Activated naive CD8-positive, alpha-beta T cell treated with anti-CD3 and anti-CD28 coated beads, Interleukin-2, amount 10 ng/mL, durations not matched to agents 7 days and 5 days (primary cell): ENCODE measurements around the gene RPN2. TPM values are rescaled to one million over a fixed set of nuclear protein-coding genes. Genes with fewer than 3 reads are reported as not detected.
A peak's percentile ranks its signal among the peaks of the same experiment; 100 is the strongest.

Source experiments
- ATAC-seq: fragments of 150-1000 bp; cut with Tn5 transposase; one replicate; pipeline ENCODE4 v1.10.0; 2021; ENCODE audit warnings: low read depth, moderate library complexity
- POLR2A ChIA-PET: fragments of 350-600 bp; sonication (Branson Sonifier 250); formaldehyde crosslinking; loops from one replicate; lab custom pipeline; 2021; ENCODE audit warnings: antibody characterized with exemption; lab: Charles Lee
- DNase-seq: peaks from one replicate; pipeline ENCODE4 v3.0.0; 2021
- H3K27ac Mint-ChIP-seq: one replicate; pipeline ENCODE4 v1.8.0; 2022; ENCODE audit warnings: mild to moderate bottlenecking, mixed read lengths
- H3K27me3 Mint-ChIP-seq: one replicate; pipeline ENCODE4 v1.8.0; 2022; ENCODE audit warnings: mild to moderate bottlenecking, moderate library complexity, mixed read lengths
- H3K36me3 Mint-ChIP-seq: one replicate; pipeline ENCODE4 v1.8.0; 2021; ENCODE audit warnings: mild to moderate bottlenecking, mixed read lengths
- H3K4me1 Mint-ChIP-seq: one replicate; pipeline ENCODE4 v1.8.0; 2021; ENCODE audit warnings: mixed read lengths
- H3K4me3 Mint-ChIP-seq: one replicate; pipeline ENCODE4 v1.8.0; 2022; ENCODE audit warnings: mild to moderate bottlenecking, moderate library complexity, mixed read lengths
- H3K9me3 Mint-ChIP-seq: one replicate; pipeline ENCODE4 v1.8.0; 2021; ENCODE audit warnings: mixed read lengths
- total RNA-seq, 2 experiments: library from RNA; stranded (reverse); gene quantifications; one replicate each; pipeline ENCODE4 v1.2.3, GENCODE V29; 2021

RPN2 gene
- total RNA-seq, 2 experiments from 2014 or later: 126 to 135 TPM

GRCh38 chr20:37207171-37207570 is 28.0 kb downstream of the RPN2 start:
- Mint-ChIP-seq H3K4me3 (no peak overlapping the region), H3K4me1 (no peaks in the 10 kb centered on the region), H3K27ac (no peak overlapping the region), H3K36me3 (peaks cover 16% of the 10 kb centered on the region), H3K9me3 (no peaks in the 10 kb centered on the region), H3K27me3 (no peaks in the 10 kb centered on the region)
- POLR2A ChIA-PET: no interaction called here
- ATAC-seq (no peak), DNase-seq (no peak)

- no peaks in the 10 kb centered on the region for H3K9me3 Mint-ChIP-seq
- ATAC-seq (no peak), DNase-seq (no peak)
- POLR2A ChIA-PET: no interaction called here
- H3K36me3 Mint-ChIP-seq: peaks cover 27% of the 10 kb centered on the region
- no peak overlapping the region for H3K4me3 Mint-ChIP-seq
- H3K4me1 Mint-ChIP-seq: no peaks in the 10 kb centered on the region
- no peak overlapping the region for H3K27ac Mint-ChIP-seq
- no peaks in the 10 kb centered on the region for H3K27me3 Mint-ChIP-seq
These were observed 30.1 kb downstream of the RPN2 start for GRCh38 chr20:37209193-37209592.

- Mint-ChIP-seq H3K9me3 (no peaks in the 10 kb centered on the region), H3K27ac (no peak overlapping the region), H3K4me1 (no peaks in the 10 kb centered on the region), H3K4me3 (no peak overlapping the region), H3K36me3 (peaks cover 30% of the 10 kb centered on the region), H3K27me3 (no peaks in the 10 kb centered on the region)
- ATAC-seq: no peak
- POLR2A ChIA-PET: interaction anchor here (0.7 kb wide), 1 partner anchor 9 kb away, joined by 8 read pairs; no protein-coding TSS in a partner anchor
- no peak for DNase-seq
These were observed 30.7 kb downstream of the RPN2 start for GRCh38 chr20:37209661-37210314.

GRCh38 chr20:37218441-37218840 is 39.3 kb downstream of the RPN2 start:
- POLR2A ChIA-PET: no interaction called here
- Mint-ChIP-seq H3K36me3 (peaks cover 25% of the 10 kb centered on the region), H3K27ac (no peak overlapping the region), H3K9me3 (no peaks in the 10 kb centered on the region), H3K4me3 (no peak overlapping the region), H3K27me3 (no peaks in the 10 kb centered on the region), H3K4me1 (peaks cover 2% of the 10 kb centered on the region)
- no peak for ATAC-seq
- DNase-seq: no peak

- H3K36me3 Mint-ChIP-seq: peaks cover 23% of the 10 kb centered on the region
- H3K4me1 Mint-ChIP-seq: peaks cover 2% of the 10 kb centered on the region
- no peak overlapping the region for H3K4me3 Mint-ChIP-seq
- DNase-seq (no peak), ATAC-seq (no peak)
- H3K27ac Mint-ChIP-seq: no peak overlapping the region
- POLR2A ChIA-PET: no interaction called here
- H3K9me3 Mint-ChIP-seq: no peaks in the 10 kb centered on the region
- H3K27me3 Mint-ChIP-seq: no peaks in the 10 kb centered on the region
These were observed 39.8 kb downstream of the RPN2 start for GRCh38 chr20:37218976-37219375.

GRCh38 chr20:37219751-37220668 is 40.9 kb downstream of the RPN2 start:
- POLR2A ChIA-PET: no interaction called here
- no peak overlapping the region for H3K27ac Mint-ChIP-seq
- no peak overlapping the region for H3K4me3 Mint-ChIP-seq
- peaks cover 20% of the 10 kb centered on the region for H3K36me3 Mint-ChIP-seq
- no peak for ATAC-seq
- H3K4me1 Mint-ChIP-seq: peaks cover 2% of the 10 kb centered on the region
- DNase-seq: no peak
- no peaks in the 10 kb centered on the region for H3K27me3 Mint-ChIP-seq
- no peaks in the 10 kb centered on the region for H3K9me3 Mint-ChIP-seq

GRCh38 chr20:37220731-37221130 is 41.6 kb downstream of the RPN2 start:
- Mint-ChIP-seq H3K4me1 (peaks cover 2% of the 10 kb centered on the region), H3K36me3 (peaks cover 22% of the 10 kb centered on the region), H3K27ac (no peak overlapping the region), H3K4me3 (no peak overlapping the region), H3K27me3 (no peaks in the 10 kb centered on the region), H3K9me3 (no peaks in the 10 kb centered on the region)
- POLR2A ChIA-PET: no interaction called here
- DNase-seq (no peak), ATAC-seq (no peak)

GRCh38 chr20:37222086-37222485 is 43.0 kb downstream of the RPN2 start:
- DNase-seq: no peak
- H3K9me3 Mint-ChIP-seq: no peaks in the 10 kb centered on the region

DNA sequence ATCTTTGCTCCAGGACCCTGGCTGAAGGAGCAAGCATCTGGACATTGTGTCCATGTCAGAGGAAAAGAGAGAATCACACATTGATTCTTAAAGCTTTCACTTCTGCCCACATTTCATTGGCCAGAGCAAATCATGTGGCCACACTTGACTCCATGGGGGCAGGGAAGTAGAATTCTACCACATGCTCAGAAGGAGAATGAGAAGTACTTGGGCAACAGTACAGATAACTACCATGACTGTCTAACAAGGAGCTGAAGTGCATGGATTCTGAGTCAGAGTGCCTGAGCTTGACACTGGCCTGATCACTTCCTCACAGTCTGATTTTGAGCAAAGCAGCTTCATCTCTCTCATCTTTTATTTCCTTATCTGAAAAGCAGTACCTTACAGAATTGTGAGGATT is 43.9 kb downstream of the RPN2 start:
- DNase-seq: no peak
- peaks cover 2% of the 10 kb centered on the region for H3K4me1 Mint-ChIP-seq
- H3K9me3 Mint-ChIP-seq: no peaks in the 10 kb centered on the region
- POLR2A ChIA-PET: interaction anchor here (0.6 kb wide), 1 partner anchor 28 kb away, joined by 4 read pairs; no protein-coding TSS in a partner anchor
- no peaks in the 10 kb centered on the region for H3K27me3 Mint-ChIP-seq
- peak overlapping the region; percentile 61 for H3K27ac Mint-ChIP-seq
- peak; percentile 33 for ATAC-seq
- peaks cover 20% of the 10 kb centered on the region for H3K36me3 Mint-ChIP-seq
- no peak overlapping the region for H3K4me3 Mint-ChIP-seq

More at GRCh38 chr20:37222086-37222485, 43.0 kb downstream of the RPN2 start:
- H3K27ac Mint-ChIP-seq: no peak overlapping the region
- H3K4me1 Mint-ChIP-seq: peaks cover 2% of the 10 kb centered on the region
- no peaks in the 10 kb centered on the region for H3K27me3 Mint-ChIP-seq
- ATAC-seq: no peak
- H3K4me3 Mint-ChIP-seq: no peak overlapping the region
- POLR2A ChIA-PET: interaction anchor here (0.7 kb wide), 1 partner anchor 243 kb away, joined by 3 read pairs; no protein-coding TSS in a partner anchor
- H3K36me3 Mint-ChIP-seq: peaks cover 18% of the 10 kb centered on the region

DNA sequence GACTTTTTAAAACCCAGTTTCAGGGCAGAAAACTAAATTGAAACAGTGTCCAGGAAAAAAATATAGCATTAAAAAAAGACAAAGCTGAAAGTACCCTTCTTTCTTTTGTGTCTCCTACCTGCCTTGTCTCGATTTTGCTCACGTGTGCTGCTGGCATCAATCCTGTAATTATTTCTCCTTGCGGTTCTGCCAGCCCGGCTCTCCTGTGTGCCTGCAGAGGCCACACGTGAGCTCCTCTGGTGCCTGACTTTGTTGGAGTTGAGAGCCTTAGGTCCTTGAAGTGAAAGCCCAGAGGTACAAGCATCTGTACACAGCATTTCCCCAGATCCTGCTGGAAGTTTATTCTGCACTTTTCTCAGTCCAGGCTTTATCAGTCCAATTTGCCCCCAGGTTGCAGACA is 46.0 kb downstream of the RPN2 start:
- H3K27me3 Mint-ChIP-seq: no peaks in the 10 kb centered on the region
- no peaks in the 10 kb centered on the region for H3K9me3 Mint-ChIP-seq
- POLR2A ChIA-PET: interaction anchor here (0.5 kb wide), 1 partner anchor 128 kb away, joined by 4 read pairs; no protein-coding TSS in a partner anchor
- no peak overlapping the region for H3K4me3 Mint-ChIP-seq
- DNase-seq (no peak), ATAC-seq (no peak)
- H3K36me3 Mint-ChIP-seq: peaks cover 24% of the 10 kb centered on the region
- H3K4me1 Mint-ChIP-seq: peaks cover 2% of the 10 kb centered on the region
- H3K27ac Mint-ChIP-seq: no peak overlapping the region

- Mint-ChIP-seq H3K4me1 (peaks cover 2% of the 10 kb centered on the region), H3K36me3 (peaks cover 25% of the 10 kb centered on the region), H3K9me3 (no peaks in the 10 kb centered on the region), H3K27ac (no peak overlapping the region), H3K27me3 (no peaks in the 10 kb centered on the region), H3K4me3 (no peak overlapping the region)
- POLR2A ChIA-PET: no interaction called here
- no peak for ATAC-seq
- DNase-seq: no peak
These were observed 47.8 kb downstream of the RPN2 start for GRCh38 chr20:37226889-37227288.

DNA sequence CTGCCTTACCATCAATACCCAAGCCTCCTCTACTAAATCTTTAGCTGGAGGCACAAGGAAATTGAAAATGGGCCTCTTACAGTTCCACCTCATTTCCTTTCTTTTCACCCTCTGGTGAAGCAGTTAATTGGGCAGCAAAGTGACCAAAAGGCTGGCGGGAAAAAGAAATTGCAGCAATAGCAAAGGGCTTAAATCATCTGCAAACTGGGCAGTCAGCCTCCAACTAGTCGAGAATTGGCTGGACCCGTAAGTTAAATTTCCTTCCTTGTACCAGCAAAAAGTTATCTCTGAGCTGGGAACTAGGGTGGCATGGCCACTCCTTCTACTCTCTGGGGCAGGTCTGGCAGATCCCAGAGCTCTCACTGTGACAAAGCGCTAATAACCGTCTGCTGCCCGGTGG is 49.0 kb downstream of the RPN2 start:
- Mint-ChIP-seq H3K4me1 (no peaks in the 10 kb centered on the region), H3K9me3 (no peaks in the 10 kb centered on the region), H3K36me3 (peaks cover 32% of the 10 kb centered on the region), H3K27me3 (no peaks in the 10 kb centered on the region), H3K27ac (no peak overlapping the region), H3K4me3 (no peak overlapping the region)
- ATAC-seq: no peak
- no peak for DNase-seq
- POLR2A ChIA-PET: no interaction called here

GRCh38 chr20:37228656-37229055 is 49.5 kb downstream of the RPN2 start:
- no peak for ATAC-seq
- H3K4me1 Mint-ChIP-seq: no peaks in the 10 kb centered on the region
- no peak overlapping the region for H3K4me3 Mint-ChIP-seq
- H3K36me3 Mint-ChIP-seq: peaks cover 30% of the 10 kb centered on the region
- H3K27me3 Mint-ChIP-seq: no peaks in the 10 kb centered on the region
- H3K9me3 Mint-ChIP-seq: no peaks in the 10 kb centered on the region
- POLR2A ChIA-PET: no interaction called here
- no peak overlapping the region for H3K27ac Mint-ChIP-seq
- DNase-seq: no peak
